HG03571 (cell line): Measurements from ENCODE around the gene DLX5.

ENCODE experiments used
- ATAC-seq: cut with Tn5 transposase; IDR thresholded peaks from one replicate; pipeline ENCODE4 v1.9.1; 2021; ENCODE audit not compliant: unreplicated experiment

The DLX5 gene

GRCh38 chr7:97018791-97019531, 5.7 kb downstream of the DLX5 start:
- ATAC-seq: no peak

GRCh38 chr7:97018126-97018601, 6.5 kb downstream of the DLX5 start:
- ATAC-seq: no peak

- no peak for ATAC-seq
Measured at GRCh38 chr7:97017192-97018125, 7.2 kb downstream of the DLX5 start.

- ATAC-seq: no peak
Measured at GRCh38 chr7:97016381-97017191, 8.0 kb downstream of the DLX5 start.

- no peak for ATAC-seq
Measured at GRCh38 chr7:97015756-97016380, 8.8 kb downstream of the DLX5 start.

- ATAC-seq: no peak
Measured at GRCh38 chr7:97015279-97015678, 9.4 kb downstream of the DLX5 start.

GRCh38 chr7:97014145-97014750, 10.4 kb downstream of the DLX5 start:
- ATAC-seq: no peak

GRCh38 chr7:97013845-97014134, 10.8 kb downstream of the DLX5 start:
- ATAC-seq: no peak

- no peak for ATAC-seq
Measured at GRCh38 chr7:97013134-97013844, 11.3 kb downstream of the DLX5 start.

- no peak for ATAC-seq
Measured at GRCh38 chr7:97012365-97013133, 12.1 kb downstream of the DLX5 start.

- no peak for ATAC-seq
Measured at GRCh38 chr7:97011536-97012364, 12.9 kb downstream of the DLX5 start.

GRCh38 chr7:97011104-97011503, 13.5 kb downstream of the DLX5 start:
- no peak for ATAC-seq

- no peak for ATAC-seq
Measured at GRCh38 chr7:97009753-97010732, 14.6 kb downstream of the DLX5 start.

- ATAC-seq: no peak
Measured at GRCh38 chr7:97008275-97008917, 16.2 kb downstream of the DLX5 start.

- ATAC-seq: no peak
Measured at GRCh38 chr7:97007583-97007861, 17.1 kb downstream of the DLX5 start.

GRCh38 chr7:97006816-97007582, 17.6 kb downstream of the DLX5 start:
- no peak for ATAC-seq
